ENCODE results near the gene HNRNPAB. TPM values are rescaled to one million over a fixed set of nuclear protein-coding genes. Genes with fewer than 3 reads are reported as not detected.
"Not testable (repeated sequence)": the region's sequence is repeated elsewhere in the genome, so short reads cannot be mapped to it uniquely, and the experiment has no call there.

HNRNPAB gene
- total RNA-seq, 1 donor from 2014 or later, result 466 TPM

DNA sequence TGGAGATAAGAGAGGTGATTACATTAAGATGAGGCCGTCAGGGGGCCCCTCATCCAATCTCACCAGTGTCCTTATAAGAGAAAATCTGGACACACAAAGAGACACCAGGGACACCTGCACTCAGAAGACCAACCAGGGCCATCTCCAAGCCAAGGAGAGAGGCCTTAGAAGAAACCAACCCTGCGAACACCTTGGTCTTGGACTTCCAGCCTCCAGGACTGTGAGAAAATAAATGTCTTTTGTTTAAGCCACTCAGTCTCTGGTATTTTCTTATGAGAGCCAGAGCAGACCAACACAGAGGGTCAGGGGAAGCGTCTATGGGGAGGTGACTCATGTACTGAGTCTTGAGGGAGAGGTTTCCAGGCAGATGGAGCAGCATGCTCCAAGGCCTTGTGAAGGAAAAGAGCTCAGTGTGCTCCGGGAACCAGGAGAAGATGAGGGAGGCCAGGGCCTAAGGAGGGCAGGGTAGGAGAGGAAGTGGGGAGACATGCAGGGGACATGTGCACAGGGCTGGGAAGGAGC lies 22.9 kb downstream of the HNRNPAB start:
- Mint-ChIP-seq H3K9me3 (no peaks in the 10 kb centered on the region), H3K4me1 (peaks cover 27% of the 10 kb centered on the region), H3K27ac (ENCODE audit: unreplicated experiment) (no peak overlapping the region), H3K27me3 (ENCODE audit: low read depth) (peaks cover 3% of the 10 kb centered on the region), H3K4me3 (peak overlapping the region; percentile 71), H3K36me3 (ENCODE audit: low read depth) (peaks cover 32% of the 10 kb centered on the region)
- DNase-seq (ENCODE audit: low read depth, low spot score), result no peak
- TF ChIP-seq, protein P1, sequence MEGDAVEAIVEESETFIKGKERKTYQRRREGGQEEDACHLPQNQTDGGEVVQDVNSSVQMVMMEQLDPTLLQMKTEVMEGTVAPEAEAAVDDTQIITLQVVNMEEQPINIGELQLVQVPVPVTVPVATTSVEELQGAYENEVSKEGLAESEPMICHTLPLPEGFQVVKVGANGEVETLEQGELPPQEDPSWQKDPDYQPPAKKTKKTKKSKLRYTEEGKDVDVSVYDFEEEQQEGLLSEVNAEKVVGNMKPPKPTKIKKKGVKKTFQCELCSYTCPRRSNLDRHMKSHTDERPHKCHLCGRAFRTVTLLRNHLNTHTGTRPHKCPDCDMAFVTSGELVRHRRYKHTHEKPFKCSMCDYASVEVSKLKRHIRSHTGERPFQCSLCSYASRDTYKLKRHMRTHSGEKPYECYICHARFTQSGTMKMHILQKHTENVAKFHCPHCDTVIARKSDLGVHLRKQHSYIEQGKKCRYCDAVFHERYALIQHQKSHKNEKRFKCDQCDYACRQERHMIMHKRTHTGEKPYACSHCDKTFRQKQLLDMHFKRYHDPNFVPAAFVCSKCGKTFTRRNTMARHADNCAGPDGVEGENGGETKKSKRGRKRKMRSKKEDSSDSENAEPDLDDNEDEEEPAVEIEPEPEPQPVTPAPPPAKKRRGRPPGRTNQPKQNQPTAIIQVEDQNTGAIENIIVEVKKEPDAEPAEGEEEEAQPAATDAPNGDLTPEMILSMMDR (conservative IDR thresholded peaks at IDR 0.05), result no peak

DNA sequence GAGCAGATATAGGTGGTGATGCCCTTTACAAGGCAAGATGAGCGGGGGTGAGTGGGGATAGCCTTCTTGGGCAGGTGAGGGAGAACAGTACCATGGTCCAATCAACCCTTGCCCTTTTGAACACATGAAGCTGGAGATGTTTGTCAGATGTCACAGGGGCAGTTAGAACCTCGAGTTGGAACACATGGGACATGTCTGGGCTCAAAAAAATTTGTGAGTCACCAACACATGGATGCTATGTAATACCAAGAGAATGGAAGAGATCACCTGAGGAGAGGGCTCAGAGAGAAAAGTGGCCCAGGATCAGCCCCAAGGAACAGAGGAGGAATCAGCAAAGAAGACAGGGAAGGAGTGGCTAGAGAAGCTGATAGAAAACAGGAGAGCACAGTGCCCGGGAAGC lies 23.6 kb downstream of the HNRNPAB start:
- Mint-ChIP-seq H3K4me1 (peaks cover 27% of the 10 kb centered on the region), H3K27ac (ENCODE audit: unreplicated experiment) (no peak overlapping the region), H3K27me3 (ENCODE audit: low read depth) (peaks cover 3% of the 10 kb centered on the region), H3K9me3 (no peaks in the 10 kb centered on the region), H3K4me3 (peak overlapping the region; percentile 71), H3K36me3 (ENCODE audit: low read depth) (peaks cover 32% of the 10 kb centered on the region)
- no peak for DNase-seq (ENCODE audit: low read depth, low spot score)
- TF ChIP-seq, protein P1 (conservative IDR thresholded peaks at IDR 0.05), result no peak

DNA sequence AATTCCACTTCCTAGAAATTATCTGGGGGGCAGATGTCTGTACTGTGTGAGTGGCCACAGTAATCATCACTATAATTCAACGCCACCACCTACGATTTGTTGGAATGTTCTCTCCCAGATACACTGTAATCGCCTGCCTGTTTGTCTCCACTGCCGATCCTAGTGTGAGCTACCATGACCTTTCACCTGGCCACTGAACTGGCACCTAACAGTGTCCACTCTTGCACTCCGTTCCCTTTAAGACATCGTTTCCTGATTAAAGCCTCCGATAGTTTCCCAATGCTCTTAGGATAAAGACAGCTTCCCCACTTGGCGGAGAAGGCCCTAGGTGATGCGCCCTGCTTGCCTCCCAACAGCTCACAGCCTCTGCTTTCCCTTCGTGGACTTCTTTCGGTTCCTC lies 24.3 kb downstream of the HNRNPAB start:
- H3K27ac Mint-ChIP-seq (ENCODE audit: unreplicated experiment), result no peak overlapping the region
- no peaks in the 10 kb centered on the region for H3K9me3 Mint-ChIP-seq
- TF ChIP-seq, protein P1 (conservative IDR thresholded peaks at IDR 0.05), result no peak
- H3K27me3 Mint-ChIP-seq (ENCODE audit: low read depth), result no peaks in the 10 kb centered on the region
- peaks cover 32% of the 10 kb centered on the region for H3K36me3 Mint-ChIP-seq (ENCODE audit: low read depth)
- DNase-seq (ENCODE audit: low read depth, low spot score), result no peak
- peaks cover 22% of the 10 kb centered on the region for H3K4me1 Mint-ChIP-seq
- H3K4me3 Mint-ChIP-seq, result no peak overlapping the region

DNA sequence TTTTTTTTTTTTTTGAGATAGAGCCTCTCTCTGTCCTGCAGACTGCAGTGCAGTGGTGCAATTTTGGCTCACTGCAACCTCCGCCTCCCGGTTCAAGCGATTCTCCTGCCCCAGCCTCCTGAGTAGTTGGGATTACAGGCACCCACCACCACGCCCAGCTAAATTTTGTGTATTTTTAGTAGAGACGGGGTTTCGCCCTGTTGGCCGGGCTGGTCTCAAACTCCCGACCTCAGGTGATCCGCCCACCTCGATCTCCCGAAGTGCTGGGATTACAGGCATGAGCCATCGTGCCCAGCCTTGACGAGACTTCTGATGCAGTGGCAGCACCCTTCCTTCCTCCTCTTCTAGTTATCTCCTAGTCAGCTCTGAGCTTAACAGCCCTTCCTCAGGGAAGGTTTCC lies 24.8 kb downstream of the HNRNPAB start:
- Mint-ChIP-seq H3K4me3 (peak overlapping the region; percentile 84), H3K27ac (ENCODE audit: unreplicated experiment) (peak overlapping the region; percentile 40), H3K4me1 (peaks cover 19% of the 10 kb centered on the region), H3K36me3 (ENCODE audit: low read depth) (peaks cover 32% of the 10 kb centered on the region)
- not testable (repeated sequence) for H3K9me3 Mint-ChIP-seq; H3K27me3 Mint-ChIP-seq (ENCODE audit: low read depth); DNase-seq (ENCODE audit: low read depth, low spot score)

DNA sequence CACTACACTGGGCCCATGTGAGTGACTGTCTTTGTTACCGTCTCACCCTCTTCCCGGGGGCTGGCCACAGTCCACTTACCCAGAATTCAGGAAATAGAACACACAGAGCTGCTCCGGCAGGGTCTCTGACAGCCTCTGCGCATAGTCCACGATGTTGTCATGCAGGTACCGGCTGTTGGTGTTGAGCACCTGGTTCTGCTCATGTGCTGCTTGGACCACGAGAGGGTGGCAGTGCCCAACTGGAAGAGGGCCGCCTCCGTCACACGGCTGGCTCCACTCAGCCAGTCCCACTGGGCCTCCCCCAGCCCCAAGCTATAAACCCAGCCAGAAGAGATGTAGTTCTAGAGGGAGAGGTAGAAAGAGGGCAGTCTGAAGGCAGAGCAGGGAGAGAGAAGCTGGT lies 25.5 kb downstream of the HNRNPAB start:
- H3K9me3 Mint-ChIP-seq, result no peaks in the 10 kb centered on the region
- peak overlapping the region; percentile 84 for H3K4me3 Mint-ChIP-seq
- H3K27me3 Mint-ChIP-seq (ENCODE audit: low read depth), result peaks cover under 1% of the 10 kb centered on the region
- TF ChIP-seq, protein P1 (conservative IDR thresholded peaks at IDR 0.05), result no peak
- H3K27ac Mint-ChIP-seq (ENCODE audit: unreplicated experiment), result no peak overlapping the region
- DNase-seq (ENCODE audit: low read depth, low spot score), result no peak
- H3K36me3 Mint-ChIP-seq (ENCODE audit: low read depth), result peaks cover 31% of the 10 kb centered on the region
- peaks cover 22% of the 10 kb centered on the region for H3K4me1 Mint-ChIP-seq

DNA sequence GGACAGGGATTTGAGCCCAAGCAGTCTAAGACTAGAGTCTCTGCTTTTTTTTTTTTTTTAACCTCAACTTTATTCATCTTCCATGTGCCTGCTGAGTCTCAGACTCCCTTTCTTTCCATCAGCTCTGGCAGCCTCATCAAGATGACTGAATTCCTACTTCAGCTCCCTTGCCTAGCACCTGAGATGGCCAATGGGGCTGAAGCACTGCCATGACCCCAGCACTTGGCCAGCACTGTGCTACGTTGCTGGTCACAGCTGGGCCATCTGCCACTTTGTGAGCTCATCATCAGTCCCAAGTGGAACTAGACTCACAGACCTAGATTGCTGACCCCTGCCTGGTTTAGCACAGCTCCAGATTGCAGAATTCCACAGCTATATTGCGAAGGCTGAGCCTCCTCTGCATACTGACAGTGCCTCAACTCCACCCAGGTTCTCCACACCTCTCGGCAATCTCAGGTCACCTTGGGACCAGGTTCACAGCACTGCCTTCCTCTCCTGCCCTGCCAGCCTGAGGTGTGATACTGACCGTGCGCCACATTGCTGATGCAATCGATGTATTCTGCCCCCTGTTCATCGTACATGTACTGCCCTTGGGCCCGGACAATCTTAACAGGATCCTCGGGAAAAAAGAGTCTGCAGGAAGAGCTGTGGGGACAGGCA lies 26.7 kb downstream of the HNRNPAB start:
- peaks cover 4% of the 10 kb centered on the region for H3K27me3 Mint-ChIP-seq (ENCODE audit: low read depth)
- peaks cover 26% of the 10 kb centered on the region for H3K4me1 Mint-ChIP-seq
- H3K36me3 Mint-ChIP-seq (ENCODE audit: low read depth), result peaks cover 30% of the 10 kb centered on the region
- H3K9me3 Mint-ChIP-seq, result no peaks in the 10 kb centered on the region
- DNase-seq (ENCODE audit: low read depth, low spot score), result no peak
- H3K4me3 Mint-ChIP-seq, result peak overlapping the region; percentile 84
- H3K27ac Mint-ChIP-seq (ENCODE audit: unreplicated experiment), result peak overlapping the region; percentile 39
- TF ChIP-seq, protein P1 (conservative IDR thresholded peaks at IDR 0.05), result no peak

Measured in neural crest cell (in vitro differentiated cells).